ENCODE data around the gene GP1BB. TPM values are rescaled to one million over a fixed set of nuclear protein-coding genes. Genes with fewer than 3 reads are reported as not detected.
"Not testable (repeated sequence)": the region's sequence is repeated elsewhere in the genome, so short reads cannot be mapped to it uniquely, and the experiment has no call there.

Gene GP1BB
- polyA plus RNA-seq, 5 donors, result 5.5 to 14.0 (median 6.0) TPM

DNA sequence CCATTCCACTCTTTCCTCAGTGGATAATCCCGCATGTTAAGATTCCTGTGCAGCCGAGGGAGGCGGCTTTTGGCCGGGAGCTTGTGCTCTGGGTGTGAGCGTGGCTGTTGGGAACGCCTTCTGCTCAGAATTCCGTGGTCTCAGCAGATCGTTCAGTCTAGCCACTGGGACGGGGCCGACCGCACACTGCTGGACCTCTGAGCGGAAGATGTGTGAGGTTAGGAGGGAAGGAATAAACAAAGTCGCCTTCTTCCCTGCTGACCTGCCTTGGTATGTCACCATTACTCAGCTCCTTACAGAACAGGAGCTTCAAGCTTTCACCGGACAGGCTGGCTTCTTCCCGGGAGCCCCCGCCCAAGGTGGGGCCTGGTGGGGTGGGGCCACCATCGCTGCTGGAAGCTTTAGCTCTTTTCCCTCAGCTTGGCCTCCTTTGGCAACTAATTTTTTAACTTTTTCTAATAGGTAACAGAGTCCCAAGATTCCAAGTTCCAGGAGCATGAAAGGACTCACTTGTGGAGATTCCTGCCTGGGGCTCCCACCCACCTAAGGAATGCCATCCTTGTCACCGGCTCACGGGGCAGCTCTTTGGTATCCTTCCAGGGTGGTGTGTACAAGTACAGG is 31.5 kb upstream of the GP1BB start:
- DNase-seq, result no peak

DNA sequence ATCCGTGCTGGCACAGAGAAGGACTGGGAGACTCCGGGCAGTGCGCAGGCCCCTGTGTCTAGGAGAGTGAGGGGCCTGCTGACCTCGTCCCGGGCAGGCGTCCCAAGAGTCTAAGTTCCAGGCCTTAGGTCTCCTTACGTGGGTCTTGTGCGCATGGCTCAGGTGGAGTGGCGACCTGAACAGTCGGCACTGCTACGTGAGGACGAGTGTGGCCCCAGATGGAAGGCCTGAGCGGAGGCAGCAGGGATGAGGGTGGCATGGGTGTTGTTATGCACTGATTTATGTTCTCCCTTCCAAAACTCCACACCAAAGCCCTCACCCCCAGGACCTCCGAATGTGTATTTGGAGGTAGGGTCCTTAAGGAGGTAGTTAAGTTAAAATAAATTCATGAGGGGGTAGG is 29.8 kb upstream of the GP1BB start:
- DNase-seq, result no peak

DNA sequence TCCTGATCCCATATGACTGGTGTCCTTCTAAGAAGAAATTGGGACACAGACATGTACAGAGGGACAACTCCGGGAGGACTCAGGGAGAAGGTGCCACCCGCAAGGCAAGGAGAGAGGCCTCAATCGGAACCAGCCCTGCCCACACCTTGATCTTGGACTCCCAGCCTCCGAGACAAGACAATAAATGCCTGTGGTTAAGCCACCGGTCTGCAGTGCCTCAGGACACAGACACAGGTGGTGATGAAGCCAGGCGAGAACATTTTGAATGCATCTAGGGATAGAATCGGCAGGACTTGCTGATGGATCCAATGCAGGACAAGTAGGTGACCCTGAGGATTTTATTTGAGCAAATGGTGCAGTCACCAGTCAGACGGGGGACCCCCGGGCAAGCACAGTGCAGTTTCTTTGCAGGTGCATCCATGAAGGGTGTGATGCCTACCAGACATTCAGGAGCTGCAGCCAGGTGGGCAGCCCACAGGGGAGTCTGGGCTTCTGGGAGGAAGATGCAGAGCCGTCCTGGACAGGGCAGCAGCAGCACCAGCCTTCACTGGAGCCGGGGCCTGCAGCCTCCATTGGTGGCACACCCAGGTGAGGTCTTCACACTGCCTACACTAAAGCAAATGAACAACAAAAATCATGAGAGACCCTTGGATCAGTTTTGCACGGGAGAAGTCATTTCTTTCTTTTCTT is 29.2 kb upstream of the GP1BB start:
- no peak for DNase-seq

GRCh38 chr22:19694696-19695095 is 28.6 kb upstream of the GP1BB start:
- no peak for DNase-seq

DNA sequence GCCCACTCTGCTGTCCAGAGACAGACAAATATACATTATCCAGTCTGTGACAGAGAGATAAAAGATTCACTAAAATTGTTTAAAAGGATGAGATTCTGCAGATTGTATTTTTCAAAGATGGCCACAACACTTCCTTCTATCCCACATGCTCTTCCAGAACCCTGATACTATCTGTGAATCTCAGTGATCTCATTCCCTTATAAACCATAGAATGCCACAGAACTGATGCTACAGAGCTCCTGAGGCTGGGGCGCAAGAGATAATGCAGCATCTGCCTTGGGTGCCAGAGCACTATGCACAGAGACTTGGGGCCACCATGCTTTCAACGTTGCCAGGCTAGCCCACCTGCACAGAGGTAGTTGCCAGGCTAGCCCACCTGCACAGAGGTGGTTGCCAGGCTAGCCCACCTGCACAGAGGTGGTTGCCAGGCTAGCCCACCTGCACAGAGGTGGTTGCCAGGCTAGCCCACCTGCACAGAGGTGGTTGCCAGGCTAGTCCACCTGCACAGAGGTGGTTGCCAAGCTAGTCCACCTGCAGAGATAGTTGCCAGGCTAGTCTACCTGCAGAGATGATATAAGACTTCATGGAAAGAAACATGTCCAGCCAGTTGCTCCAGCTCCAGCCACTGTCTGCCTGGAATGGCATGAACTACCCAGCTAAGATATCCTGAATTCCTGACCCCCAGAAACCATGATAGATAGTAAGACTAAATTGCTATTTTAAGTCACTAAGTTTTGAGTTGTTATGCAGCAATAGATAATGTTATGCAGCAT is 26.6 kb upstream of the GP1BB start:
- no peak for DNase-seq

DNA sequence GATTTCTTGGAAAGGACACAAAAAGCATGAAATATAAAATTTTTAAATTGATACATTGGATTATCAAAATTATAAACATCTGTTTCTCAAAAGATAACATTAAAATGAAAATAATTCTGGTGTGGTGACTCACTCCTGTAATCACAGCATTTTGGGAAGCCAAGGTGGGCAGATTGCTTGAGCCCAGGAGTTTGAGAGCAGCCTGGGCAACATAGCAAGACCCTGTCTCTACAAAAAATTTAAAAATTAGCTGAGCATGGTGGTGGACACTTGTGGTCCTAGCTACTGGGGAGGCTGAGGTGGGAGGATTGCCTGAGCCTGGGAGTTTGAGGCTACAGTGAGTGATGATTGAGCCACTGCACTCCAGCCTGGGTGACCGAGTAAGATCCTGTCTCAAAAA is 25.5 kb upstream of the GP1BB start:
- not testable (repeated sequence) for DNase-seq

DNA sequence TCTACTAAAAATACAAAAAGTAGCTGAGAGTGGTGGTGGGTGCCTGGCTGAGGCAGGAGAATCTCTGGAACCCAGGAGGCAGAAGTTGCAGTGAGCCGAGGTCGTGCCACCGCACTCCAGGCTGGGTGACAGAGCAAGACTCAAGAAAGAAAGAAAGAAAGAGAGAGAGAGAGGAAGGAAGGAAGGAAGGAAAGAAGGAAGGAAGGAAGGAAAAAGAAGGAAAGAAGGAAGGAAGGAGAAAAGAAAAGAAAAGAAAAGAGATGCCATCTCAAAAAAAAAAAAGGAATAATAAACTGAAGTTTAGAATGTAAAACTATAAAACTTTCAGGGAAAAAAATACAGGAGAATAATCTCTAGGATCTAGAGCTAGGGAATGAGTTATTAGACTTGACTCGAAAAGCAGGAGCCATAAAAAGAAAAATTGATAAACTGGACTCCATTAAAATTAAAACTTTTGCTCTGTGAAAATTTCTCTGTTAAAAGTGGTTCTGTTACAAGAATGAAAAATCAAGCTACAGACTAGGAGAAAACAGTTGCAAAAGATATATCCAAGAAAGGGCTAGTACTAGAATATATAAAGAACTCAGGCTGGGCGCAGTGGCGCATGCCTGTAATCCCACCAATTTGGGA is 22.4 kb upstream of the GP1BB start:
- no peak for DNase-seq

DNA sequence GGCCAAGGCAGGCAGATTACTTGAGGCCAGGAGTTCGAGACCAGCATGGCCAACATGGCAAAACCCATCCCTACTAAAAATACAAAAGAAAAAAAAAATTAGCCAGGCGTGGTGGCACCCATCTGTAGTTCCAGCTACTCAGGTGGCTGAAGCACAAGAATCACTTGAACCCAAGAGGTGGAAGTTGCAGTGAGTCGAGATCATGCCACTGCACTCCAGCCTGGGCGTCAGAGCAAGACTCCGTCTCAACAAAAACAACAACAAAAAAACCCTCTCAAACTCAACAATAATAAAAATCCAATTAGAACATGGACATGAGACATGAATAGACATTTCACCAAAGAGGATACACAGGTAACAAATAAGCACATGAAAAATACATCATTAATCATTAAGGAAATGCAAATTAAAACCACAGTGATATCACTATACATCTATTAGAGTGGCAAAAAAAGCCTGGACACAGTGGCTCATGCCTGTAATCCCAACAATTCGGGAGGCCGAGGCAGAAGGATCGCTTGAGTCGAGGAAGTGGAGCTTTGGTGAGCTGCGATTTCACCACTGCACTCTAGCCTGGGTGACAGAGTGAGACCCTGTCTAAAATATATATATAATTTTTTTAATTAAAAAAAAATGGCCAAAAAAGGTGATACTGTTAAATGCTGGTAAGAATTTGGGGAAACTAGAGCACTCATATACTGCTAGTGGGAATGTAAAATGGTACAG is 21.8 kb upstream of the GP1BB start:
- no peak for DNase-seq

DNA sequence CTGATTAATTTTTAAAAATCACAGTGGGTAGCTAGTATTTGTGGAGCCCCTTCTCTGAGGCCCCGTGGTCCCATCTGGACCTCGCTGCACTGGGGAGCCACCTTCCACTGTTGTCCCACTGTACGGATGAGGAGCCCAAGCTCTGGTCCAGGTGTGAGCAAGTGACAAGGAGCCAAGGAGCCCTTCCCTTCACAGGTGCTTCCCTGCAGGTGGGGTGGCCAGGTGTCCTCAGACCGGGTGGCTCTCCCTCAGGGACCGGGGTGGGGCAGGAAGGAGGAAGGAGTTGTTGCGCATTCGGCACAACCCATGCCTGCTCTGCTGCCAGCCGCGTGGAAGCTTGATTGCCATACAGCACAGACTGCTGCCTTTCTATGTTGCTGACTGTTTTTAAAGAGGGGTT is 19.5 kb upstream of the GP1BB start:
- DNase-seq, result no peak

DNA sequence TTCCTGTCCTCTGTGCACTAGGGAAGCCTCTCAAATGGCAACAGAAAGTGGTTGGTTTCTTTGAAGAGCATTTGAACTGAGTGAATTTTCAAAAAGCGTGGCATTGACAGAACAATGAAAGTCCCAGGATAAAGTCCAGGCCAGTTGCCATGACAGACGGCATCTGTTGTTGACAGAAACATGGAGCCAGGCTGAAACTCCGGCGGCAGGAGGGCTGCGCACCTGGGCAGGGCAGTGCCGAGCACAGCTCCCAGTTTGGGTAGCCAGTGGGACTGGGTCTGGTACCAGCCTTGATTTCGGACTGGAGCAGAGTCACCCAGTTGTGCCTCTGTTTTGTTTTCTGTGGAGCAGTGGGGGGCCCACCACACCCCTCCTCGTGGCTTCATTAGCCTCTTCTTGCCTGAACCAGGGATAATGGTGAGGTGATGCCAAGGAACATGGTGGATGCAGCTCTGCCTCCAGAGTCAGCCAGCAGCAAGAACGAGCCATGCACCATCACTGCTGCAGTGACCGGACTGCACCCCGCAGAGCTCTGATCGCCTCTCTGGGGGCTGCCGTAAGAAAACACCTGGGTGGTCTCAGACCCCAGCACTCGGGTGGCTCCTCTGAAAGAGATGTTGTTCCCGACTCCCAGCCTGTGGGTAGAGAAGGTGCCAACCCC is 18.9 kb upstream of the GP1BB start:
- DNase-seq, result no peak

DNA sequence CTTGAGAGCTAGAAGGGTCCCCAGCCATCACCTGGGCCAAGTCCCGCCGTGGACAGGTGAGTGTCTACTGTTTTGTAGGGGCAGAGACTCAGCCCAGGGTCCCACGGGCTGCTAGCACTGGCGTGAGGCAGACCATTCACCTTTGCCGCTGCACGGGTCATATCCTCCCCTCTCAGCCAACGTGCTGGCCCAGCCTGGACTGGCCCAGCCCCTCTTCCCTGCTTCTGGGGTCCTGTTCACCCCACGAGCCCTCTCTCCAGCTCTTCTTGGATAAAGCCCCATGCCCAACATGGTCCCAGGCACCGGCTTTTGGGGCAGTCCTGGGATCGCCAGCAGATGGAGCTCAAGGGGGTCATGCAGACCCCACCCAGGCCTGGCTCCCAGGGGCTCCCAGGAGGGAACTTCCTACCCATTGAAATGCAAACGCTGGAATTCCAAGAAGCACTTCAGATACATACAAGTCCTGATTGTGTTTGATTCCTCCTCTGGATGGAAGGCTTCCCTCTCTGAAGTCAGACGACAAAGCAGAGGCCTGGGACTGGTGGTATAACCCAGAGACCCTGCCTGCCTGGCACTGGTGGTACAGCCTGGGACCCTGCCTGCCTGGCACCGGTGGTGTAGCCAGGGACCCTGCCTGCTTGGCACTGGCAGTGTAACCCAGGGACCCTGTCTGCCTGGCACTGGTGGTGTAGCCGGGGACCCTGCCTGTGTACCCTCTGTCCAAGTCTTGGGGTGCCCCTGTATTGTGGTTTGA is 18.0 kb upstream of the GP1BB start:
- DNase-seq, result no peak

DNA sequence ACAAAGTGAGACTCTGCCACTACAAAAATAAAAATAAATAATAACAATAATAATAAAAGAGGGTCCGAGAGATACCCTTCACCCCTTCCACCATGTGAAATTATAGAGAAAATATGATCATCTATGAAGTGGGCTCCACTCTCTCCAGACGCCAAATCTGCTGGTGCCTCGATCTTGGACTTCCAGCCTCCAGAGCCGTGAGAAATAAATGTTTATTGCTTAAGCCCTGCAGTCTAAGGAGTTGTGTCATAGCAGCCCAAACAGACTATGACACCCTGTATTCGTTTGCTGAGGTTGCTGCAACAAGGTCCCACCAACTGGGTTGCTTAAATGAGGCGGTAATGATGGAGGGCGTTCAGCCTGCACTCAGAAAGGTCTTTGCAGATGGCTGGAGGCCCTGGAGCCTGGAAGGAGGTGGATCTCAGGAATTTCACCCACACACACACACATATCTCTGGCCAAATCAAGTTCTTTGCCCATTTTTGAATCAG is 16.6 kb upstream of the GP1BB start:
- no peak for DNase-seq

DNA sequence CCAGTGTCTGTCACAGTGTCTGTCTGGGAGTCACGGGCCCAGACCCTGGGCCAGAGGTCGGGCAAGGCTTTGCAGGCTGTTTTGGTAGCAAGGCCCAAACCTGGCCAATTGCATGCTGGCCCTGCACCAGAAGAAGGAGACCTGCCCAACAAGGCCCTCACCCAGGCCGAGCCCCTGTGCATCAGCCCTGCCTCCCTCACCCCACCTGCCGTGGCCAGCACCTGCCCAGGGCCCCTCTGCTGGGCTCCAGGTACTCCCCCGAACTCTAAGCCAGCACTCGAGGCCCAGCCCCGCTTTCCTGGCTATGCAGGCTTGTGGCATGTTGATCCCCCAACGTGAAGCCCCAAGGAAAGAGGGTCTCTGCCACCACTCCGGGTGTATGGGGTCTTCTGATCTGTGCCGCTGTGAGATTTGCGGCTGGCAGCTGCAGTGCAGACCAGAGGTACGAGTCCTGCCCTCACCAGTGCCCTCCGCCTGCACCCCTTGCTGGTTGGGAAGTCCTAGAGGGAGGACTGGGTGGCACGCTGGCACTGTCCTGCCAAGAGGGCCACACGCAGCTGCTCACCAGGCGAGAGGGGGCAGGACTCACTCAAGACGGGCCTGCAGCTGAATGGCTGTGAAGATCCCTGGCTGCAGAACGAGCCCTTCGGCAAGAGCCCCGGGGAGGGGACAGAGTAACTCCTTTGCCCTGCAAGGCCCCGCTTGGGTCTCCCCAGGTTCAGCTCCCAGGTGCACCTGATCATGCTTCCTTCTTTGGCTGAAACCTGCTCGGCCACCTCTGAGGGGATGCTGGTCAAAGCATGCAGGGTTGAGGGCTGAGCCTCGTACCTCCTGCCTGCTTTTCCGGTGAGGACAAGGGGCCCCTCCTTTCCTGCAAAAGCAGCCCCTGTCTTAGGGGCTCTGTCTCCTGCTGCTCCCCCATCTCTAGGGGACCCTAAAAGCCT is 15.7 kb upstream of the GP1BB start:
- DNase-seq, result no peak

- no peak for DNase-seq
Observed at GRCh38 chr22:19708321-19709011, 14.9 kb upstream of the GP1BB start.

- no peak for DNase-seq
Observed at GRCh38 chr22:19709063-19709769, 14.1 kb upstream of the GP1BB start.

- DNase-seq, result no peak
Observed at GRCh38 chr22:19710020-19710768, 13.1 kb upstream of the GP1BB start.

- no peak for DNase-seq
Observed at GRCh38 chr22:19710769-19711106, 12.6 kb upstream of the GP1BB start.

All from right lung (tissue), 5 donors.